T47D (cell line): ENCODE measurements around the gene HEPACAM.
"Not testable (repeated sequence)": the region's sequence is repeated elsewhere in the genome, so short reads cannot be mapped to it uniquely, and the experiment has no call there.

Source experiments
- DNase-seq, 2 experiments: peaks; one replicate each; pipeline versions ENCODE4 v3.0.0 to v3.0.0-alpha.2; 2011 to 2012; ENCODE audit warnings: low read depth in 1 of 2, low spot score in 1 of 2
- JUND ChIP-seq: IDR thresholded peaks from 2 replicates; pipeline ENCODE4 v1.6.1; 2012; ENCODE audit warnings: low read depth
- in situ Hi-C: cut with HindIII; loops from 2 replicates; pipeline ENCODE4 v1.10.0; 2016; ENCODE audit warnings: low sequenced_read_pairs, low pct_unique_long_range_greater_than_20kb

HEPACAM gene, protein sequence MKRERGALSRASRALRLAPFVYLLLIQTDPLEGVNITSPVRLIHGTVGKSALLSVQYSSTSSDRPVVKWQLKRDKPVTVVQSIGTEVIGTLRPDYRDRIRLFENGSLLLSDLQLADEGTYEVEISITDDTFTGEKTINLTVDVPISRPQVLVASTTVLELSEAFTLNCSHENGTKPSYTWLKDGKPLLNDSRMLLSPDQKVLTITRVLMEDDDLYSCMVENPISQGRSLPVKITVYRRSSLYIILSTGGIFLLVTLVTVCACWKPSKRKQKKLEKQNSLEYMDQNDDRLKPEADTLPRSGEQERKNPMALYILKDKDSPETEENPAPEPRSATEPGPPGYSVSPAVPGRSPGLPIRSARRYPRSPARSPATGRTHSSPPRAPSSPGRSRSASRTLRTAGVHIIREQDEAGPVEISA

DNA sequence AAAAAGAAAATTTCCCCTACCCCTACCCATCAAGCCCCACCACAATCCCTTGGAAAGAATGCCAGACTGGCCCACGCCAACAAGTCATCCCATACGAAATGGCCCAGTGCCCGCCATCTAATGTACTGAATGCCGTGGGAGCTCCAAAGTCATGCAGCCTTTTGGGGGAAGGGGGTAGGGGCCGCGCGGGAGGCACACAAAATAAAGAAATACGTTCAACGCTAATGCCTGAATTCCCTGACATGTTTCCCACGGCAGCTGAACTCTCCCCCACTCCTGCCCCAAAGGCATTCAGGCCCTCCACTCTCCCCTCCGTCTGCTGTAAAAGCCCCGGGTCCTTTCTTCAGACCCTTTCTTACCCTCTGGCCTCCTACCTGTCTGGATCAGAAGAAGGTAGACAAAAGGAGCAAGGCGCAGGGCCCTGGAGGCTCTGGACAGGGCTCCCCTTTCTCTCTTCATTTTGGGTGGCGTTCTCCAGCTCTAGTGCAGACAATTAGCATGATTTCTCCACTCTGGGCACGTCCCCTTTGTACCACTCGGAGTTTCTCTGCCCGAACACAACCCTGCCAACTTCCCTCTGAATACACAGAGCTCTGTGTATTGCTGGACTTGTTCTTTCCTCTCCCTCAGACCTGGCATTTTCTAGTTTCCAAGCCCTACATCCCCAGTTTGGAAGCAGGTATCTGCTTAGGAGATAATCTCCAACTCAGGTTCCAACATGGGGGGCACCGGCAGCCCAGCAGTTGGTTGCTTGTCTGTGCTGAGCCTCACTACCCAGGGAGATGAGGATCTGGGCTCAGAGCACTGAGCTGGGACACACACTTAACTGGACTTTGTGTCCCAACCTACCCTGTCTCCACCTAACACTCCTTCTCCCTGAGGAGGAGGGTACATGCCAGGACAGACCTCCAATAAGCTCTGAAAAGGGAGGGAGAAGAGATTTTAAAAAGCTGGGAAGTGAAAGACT is at the start of gene HEPACAM:
Gene HEPACAM (minus strand): TSS at position 500 of the 967 bp plus-strand sequence. CDS start 41 bp downstream, at position 459.
- in situ Hi-C loops, result no loop called here
- DNase-seq, result no peak

DNA sequence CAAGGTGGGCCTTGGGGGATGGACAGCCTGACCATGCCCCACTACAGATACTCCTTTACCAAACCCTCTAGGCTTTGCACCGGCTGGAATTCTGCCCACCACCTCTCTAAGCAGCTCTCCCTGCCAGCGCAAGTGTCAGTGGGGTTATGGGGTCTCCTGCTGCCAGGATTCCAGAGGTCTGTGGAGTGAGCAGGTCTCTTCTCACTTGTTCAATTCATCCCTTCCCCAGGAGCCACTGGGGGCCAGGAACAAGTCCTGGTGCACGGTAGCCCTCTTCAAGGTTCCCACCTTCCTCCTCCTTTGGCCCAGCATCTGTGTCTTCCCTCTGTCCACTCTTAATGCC is 48.6 kb upstream of the HEPACAM start:
- in situ Hi-C loops, result no loop called here
- no peak for DNase-seq
- TF ChIP-seq JUND, result no peak

More for the DNA sequence above, at the start of gene HEPACAM:
- no peak for TF ChIP-seq JUND

DNA sequence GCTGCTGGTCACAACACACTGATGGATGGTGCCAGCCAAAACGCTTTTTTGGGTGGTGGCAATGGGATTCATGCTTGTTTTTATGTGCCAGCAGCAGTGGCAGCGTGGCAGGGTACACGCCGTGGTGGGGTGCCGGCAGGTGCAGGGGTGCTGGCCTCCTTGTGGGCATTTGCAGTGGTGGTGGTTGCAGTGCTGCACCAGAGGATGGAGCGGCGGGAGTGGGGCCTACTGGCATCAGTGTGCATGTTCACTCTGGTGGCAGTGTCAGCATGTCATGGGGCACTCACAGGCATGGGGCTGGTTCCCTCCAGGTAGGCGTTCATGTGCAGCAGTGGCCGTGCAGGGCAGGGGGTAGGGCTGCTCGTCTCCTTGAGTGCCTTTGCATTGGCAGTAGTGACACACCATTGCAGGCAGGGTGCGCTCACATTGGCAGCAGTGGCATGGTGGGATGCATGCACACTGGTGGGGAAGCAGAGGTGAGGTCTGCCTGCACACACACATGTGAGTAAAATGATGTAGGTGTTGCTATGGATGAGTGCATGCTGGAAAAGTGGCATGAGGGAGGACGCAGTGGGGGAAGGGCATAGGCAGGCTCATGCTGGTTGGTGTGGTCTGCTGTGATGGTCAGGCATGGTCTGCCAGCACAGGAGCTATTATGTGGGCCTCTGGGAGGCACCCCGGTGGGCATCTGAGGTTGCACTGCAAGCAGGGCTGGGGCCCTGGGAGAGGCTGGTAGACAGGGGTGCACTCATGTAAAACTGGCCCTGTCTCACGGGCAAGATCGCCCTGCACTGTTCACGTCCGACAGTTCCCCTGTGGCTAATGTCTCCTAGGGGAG is 48.0 kb upstream of the HEPACAM start:
- TF ChIP-seq JUND, result no peak
- no peak for DNase-seq
- in situ Hi-C loops, result no loop called here

DNA sequence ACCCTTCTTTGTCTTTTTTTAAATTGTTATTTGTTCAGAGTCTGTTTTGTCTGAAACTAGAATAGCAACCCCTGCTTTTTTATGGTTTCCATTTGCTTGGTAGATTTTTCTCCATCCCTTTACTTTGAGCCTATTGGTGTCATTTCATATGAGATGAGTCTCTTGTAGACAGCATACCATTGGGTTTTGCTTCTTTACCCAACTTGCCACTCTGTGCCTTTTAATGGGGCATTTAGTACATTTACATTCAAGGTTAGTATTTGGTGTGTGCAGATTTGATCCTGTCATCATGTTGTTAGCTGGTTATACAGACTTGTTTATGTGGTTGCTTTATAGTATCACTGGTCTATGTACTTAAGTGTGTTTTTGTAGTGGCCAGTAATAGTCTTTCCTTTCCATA is 46.2 kb upstream of the HEPACAM start:
- in situ Hi-C loops, result no loop called here
- no peak for TF ChIP-seq JUND

DNA sequence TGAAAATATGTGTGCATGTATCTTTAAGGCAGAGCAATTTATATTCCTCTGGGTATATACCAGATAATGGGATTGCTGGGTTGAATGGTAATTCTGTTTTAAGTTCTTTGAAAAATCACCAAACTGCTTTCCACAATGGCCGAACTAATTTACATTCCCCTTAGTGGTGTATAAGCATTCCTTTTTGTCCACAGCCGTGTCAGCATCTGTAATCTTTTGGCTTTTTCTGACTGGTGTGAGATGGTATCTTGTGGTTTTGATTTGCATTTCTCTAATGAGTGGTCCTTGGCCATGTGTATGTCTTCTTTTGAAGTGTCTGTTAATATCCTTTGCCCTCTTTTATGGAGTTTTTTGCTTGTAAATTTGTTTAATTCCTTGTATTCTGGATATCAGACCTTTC is 42.5 kb upstream of the HEPACAM start:
- no peak for TF ChIP-seq JUND
- no peak for DNase-seq
- in situ Hi-C loops, result no loop called here

More for the DNA sequence above, 46.2 kb upstream of the HEPACAM start:
- DNase-seq, result no peak

DNA sequence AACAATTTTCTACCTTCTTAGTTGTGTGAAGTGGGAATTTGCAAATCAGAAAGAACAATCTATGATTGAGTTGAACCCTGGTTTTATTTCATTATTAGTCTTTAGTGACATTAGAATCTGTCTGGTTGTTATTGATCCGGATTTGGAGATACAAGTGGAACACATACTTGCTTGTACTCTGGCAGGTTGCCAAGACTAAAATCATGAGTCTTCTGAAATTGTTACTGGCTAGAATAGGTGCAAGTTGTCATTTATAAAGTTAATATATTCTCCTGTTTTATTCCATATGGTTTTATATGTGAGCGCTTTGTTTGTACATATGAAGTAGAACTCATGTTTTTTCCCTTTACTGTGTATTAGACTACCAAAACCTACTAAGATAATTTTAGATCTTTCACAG is 41.2 kb upstream of the HEPACAM start:
- in situ Hi-C loops, result no loop called here
- peak in 1 of 2 experiments; percentile 16 for DNase-seq
- no peak for TF ChIP-seq JUND

DNA sequence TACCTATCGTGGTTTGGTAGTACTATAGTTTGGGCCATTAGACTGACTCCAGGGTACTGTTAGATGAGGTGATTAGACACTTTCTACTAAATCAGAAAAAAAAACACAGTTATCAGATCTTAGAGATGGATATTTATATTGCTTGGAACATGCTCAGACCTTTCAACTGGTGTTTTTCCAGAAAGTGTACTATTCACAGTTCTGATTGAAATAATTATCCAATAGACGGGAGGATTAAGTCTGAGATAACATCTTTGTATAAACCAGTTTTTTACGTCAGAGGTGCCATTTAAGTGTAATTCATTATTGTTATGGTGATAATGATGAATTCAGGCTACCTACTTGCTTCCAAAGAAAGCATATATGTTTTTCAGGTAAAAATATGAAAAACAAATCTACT is 40.7 kb upstream of the HEPACAM start:
- DNase-seq, result peak in 1 of 2 experiments; percentile 3
- in situ Hi-C loops, result no loop called here

DNA sequence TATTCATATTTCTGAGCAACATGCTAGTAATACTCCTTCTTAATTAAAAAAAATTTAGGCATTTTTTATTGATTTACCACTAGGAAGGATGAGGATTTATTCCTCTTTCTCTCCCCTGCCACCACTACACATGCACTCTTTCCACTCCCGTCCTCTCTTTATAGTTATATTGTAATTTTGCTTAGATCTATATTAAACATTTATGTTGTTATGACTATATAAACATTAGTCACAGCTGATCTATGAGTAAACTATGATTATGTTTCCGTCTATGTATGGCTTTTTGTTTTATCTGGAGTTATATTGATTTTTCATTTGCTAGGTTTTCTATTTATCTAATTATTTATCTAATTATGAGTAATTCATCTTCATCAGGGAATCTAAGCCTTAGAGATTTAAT is 36.0 kb upstream of the HEPACAM start:
- no peak for TF ChIP-seq JUND
- no peak for DNase-seq
- in situ Hi-C loops, result no loop called here

More for the DNA sequence above, 40.7 kb upstream of the HEPACAM start:
- no peak for TF ChIP-seq JUND

DNA sequence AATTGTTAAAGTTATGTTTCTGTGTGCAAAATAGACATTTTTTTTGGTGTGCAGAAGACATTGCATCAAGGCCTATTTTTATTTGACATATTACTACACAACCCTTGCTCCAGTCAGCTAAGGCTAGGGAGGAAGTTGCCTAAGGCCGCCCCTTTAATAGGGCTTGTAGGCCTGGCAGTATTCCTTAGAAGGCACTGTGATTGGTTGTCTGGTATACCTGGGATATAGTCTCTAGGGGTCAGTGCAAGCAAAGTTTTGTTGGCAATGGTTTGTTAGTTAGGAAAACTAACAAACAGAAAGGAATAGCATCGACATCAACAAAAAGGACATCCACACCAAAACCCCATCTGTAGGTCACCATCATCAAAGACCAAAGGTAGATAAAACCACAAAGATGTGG is 35.1 kb upstream of the HEPACAM start:
- in situ Hi-C loops, result no loop called here
- DNase-seq, result peak; percentile 82 to 85
- TF ChIP-seq JUND, result no peak

DNA sequence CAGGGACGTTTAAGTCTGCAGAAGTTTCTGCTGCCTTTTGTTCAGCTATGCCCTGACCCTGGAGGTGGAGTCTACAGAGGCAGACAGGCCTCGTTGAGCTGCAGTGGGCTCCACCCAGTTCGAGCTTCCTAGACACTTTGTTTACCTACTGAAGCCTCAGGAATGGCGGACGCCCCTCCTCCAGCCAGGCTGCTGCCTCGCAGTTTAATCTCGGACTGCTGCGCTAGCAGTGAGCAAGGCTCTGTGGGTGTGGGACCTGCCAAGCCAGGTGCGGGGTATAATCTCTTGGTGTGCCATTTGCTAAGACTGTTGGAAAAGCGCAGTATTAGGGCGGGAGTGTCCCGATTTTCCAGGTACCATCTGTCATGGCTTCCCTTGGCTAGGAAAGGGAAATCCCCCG is 32.4 kb upstream of the HEPACAM start:
- in situ Hi-C loops, DNase-seq: not testable (repeated sequence)

DNA sequence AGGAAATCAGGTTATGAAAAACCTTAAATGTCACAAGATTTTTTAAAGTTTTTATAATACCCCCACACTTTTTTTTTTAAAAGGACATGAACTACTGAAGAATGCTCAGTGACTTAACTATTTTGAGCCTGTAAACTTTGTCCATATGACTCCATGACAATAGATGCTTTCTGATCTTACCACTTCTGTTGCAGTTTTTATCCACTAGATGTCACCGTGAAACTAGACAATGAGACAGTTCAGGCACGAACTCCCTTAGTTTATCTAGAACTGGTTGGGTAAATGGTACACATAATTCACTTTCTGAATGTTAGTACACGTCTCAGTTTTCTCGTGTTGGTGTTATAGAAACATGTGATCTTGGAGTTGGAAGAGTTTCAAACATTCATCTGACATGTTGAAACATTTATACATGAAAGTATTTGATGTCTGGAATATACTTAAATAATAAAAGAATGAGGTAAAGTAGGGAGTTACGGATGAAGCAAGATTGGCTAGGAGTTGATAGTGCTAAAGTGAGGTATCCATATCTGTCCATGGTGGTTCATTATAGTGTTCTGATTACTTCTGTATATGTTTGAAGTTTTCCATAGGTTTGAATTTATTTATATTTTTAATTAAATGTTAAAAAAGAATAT is 26.2 kb upstream of the HEPACAM start:
- no peak for TF ChIP-seq JUND
- in situ Hi-C loops, result no loop called here
- DNase-seq, result peak; percentile 78 to 93

DNA sequence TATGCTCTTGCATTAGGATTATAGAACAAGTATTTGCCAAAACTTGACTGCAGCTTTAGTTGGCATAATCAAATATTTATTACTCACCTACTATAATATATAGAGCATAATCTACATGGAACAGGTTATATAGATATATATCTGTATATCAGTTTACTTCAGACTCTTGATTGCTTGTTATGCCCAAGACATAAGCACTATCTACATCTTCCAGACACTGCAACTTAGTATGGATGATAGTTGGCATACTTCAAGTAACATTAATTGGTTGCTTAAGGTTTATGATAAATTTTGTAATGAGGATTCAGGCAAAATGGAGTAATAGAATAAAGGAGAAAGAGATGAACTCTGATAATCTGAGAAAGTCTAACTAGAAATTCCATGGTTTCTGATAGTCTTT is 19.2 kb upstream of the HEPACAM start:
- TF ChIP-seq JUND, result no peak
- no peak for DNase-seq
- in situ Hi-C loops, result no loop called here
